Measurements from ENCODE around the gene DNM1. TPM values are rescaled to one million over a fixed set of nuclear protein-coding genes. Genes with fewer than 3 reads are reported as not detected.
A peak's percentile ranks its signal among the peaks of the same experiment; 100 is the strongest.

DNM1 gene
- total and polyA plus RNA-seq, 10 of the 15 experiments (the other 5 are each of a cell fraction or from before 2014, with no cell fraction given) = 0.06 to 0.67 (median 0.19) TPM; not detected in 3

DNA sequence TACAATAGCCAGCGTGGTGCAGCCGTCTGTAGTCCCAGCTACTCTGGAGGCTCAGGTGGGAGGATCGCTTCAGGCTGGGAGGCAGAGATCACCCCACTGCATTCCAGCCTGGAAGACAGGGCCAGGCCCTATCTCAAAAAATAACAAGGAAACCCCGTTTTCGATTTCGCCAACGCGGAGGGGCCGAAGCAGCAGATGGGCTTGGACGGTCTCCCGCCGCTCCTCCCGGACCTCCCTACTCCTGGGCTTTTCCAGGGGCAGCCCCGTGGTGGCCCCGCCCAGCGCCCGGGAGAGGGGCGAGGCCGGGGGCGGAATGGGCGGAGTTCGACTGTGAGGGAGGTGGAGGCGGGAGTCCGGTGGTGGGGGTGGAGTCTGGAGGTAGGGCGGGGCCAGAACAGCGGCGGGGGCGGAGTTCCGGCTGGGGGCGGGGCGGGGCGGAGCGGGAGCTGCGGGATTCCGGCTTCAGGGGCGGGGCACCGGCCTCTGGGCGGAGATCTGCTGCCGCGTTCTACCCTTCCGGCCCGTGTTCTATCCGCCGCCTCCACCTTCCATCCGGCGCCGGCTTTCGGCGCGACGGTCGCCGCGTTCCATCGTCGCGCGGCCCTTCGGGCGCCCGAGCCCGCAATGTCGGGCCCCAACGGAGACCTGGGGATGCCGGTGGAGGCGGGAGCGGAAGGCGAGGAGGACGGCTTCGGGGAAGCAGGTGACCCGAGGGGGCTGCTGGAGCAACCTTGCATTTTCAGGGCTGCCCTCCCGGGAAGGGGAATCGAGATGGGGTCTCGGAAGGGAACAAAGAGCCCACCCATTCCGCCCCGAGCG lies 43.2 kb upstream of the DNM1 start, which contains the start of gene BBLN (continued):
- TF ChIP-seq, protein P1, sequence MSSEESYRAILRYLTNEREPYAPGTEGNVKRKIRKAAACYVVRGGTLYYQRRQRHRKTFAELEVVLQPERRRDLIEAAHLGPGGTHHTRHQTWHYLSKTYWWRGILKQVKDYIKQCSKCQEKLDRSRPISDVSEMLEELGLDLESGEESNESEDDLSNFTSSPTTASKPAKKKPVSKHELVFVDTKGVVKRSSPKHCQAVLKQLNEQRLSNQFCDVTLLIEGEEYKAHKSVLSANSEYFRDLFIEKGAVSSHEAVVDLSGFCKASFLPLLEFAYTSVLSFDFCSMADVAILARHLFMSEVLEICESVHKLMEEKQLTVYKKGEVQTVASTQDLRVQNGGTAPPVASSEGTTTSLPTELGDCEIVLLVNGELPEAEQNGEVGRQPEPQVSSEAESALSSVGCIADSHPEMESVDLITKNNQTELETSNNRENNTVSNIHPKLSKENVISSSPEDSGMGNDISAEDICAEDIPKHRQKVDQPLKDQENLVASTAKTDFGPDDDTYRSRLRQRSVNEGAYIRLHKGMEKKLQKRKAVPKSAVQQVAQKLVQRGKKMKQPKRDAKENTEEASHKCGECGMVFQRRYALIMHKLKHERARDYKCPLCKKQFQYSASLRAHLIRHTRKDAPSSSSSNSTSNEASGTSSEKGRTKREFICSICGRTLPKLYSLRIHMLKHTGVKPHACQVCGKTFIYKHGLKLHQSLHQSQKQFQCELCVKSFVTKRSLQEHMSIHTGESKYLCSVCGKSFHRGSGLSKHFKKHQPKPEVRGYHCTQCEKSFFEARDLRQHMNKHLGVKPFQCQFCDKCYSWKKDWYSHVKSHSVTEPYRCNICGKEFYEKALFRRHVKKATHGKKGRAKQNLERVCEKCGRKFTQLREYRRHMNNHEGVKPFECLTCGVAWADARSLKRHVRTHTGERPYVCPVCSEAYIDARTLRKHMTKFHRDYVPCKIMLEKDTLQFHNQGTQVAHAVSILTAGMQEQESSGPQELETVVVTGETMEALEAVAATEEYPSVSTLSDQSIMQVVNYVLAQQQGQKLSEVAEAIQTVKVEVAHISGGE (CRISPR knock-in tag; IDR thresholded peaks at IDR 0.05) = peak; percentile 61
- TF ChIP-seq POLR2AphosphoS5 (IDR thresholded peaks at IDR 0.05; ENCODE audit: low read length) (peak; percentile 86), FOXM1 (IDR thresholded peaks at IDR 0.05; ENCODE audit: low read depth, low read length) (no peak), CEBPB (IDR thresholded peaks at IDR 0.05; ENCODE audit: borderline replicate concordance in 1 of 2, low read depth in 2 of 2, low read length in 2 of 2) (no peak), MEF2B (IDR thresholded peaks at IDR 0.05; ENCODE audit: partially characterized antibody, poor library complexity, severe bottlenecking) (no peak), WRNIP1 (IDR thresholded peaks at IDR 0.05; ENCODE audit: borderline replicate concordance, low read depth, low read length) (no peak), ZBED1 (IDR thresholded peaks at IDR 0.05; ENCODE audit: borderline replicate concordance) (no peak), CHD4 (IDR thresholded peaks at IDR 0.05) (no peak), MYC (IDR thresholded peaks at IDR 0.05; ENCODE audit: insufficient read depth, insufficient read length, insufficient replicate concordance, low read length, severe bottlenecking) (no peak), TCF12 (IDR thresholded peaks at IDR 0.05; ENCODE audit: low read depth, low read length) (no peak)
- TF ChIP-seq, protein P2, sequence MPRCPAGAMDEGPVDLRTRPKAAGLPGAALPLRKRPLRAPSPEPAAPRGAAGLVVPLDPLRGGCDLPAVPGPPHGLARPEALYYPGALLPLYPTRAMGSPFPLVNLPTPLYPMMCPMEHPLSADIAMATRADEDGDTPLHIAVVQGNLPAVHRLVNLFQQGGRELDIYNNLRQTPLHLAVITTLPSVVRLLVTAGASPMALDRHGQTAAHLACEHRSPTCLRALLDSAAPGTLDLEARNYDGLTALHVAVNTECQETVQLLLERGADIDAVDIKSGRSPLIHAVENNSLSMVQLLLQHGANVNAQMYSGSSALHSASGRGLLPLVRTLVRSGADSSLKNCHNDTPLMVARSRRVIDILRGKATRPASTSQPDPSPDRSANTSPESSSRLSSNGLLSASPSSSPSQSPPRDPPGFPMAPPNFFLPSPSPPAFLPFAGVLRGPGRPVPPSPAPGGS (IDR thresholded peaks at IDR 0.05; ENCODE audit: borderline replicate concordance, insufficient read depth, low read depth, low read length, poor library complexity, severe bottlenecking) = peak; percentile 43
- TF ChIP-seq, protein P3, sequence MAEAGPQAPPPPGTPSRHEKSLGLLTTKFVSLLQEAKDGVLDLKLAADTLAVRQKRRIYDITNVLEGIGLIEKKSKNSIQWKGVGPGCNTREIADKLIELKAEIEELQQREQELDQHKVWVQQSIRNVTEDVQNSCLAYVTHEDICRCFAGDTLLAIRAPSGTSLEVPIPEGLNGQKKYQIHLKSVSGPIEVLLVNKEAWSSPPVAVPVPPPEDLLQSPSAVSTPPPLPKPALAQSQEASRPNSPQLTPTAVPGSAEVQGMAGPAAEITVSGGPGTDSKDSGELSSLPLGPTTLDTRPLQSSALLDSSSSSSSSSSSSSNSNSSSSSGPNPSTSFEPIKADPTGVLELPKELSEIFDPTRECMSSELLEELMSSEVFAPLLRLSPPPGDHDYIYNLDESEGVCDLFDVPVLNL (IDR thresholded peaks at IDR 0.05; ENCODE audit: low read depth, low read length) = 0 out of 2 replicates have a peak, but pooled peaks have one; percentile 5
- TF ChIP-seq, protein P4, sequence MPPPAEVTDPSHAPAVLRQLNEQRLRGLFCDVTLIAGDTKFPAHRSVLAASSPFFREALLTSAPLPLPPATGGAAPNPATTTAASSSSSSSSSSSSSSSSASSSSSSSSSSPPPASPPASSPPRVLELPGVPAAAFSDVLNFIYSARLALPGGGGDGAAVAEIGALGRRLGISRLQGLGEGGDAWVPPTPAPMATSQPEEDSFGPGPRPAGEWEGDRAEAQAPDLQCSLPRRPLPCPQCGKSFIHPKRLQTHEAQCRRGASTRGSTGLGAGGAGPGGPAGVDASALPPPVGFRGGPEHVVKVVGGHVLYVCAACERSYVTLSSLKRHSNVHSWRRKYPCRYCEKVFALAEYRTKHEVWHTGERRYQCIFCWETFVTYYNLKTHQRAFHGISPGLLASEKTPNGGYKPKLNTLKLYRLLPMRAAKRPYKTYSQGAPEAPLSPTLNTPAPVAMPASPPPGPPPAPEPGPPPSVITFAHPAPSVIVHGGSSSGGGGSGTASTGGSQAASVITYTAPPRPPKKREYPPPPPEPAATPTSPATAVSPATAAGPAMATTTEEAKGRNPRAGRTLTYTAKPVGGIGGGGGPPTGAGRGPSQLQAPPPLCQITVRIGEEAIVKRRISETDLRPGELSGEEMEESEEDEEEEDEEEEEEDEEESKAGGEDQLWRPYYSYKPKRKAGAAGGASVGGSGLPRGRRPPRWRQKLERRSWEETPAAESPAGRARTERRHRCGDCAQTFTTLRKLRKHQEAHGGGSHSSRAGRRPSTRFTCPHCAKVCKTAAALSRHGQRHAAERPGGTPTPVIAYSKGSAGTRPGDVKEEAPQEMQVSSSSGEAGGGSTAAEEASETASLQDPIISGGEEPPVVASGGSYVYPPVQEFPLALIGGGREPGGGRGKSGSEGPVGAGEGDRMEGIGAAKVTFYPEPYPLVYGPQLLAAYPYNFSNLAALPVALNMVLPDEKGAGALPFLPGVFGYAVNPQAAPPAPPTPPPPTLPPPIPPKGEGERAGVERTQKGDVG (CRISPR knock-in tag; IDR thresholded peaks at IDR 0.05) = no peak
- TF ChIP-seq, protein P5, sequence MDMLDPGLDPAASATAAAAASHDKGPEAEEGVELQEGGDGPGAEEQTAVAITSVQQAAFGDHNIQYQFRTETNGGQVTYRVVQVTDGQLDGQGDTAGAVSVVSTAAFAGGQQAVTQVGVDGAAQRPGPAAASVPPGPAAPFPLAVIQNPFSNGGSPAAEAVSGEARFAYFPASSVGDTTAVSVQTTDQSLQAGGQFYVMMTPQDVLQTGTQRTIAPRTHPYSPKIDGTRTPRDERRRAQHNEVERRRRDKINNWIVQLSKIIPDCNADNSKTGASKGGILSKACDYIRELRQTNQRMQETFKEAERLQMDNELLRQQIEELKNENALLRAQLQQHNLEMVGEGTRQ (IDR thresholded peaks at IDR 0.05; ENCODE audit: borderline replicate concordance, low read depth, low read length) = no peak
- TF ChIP-seq, protein P6, sequence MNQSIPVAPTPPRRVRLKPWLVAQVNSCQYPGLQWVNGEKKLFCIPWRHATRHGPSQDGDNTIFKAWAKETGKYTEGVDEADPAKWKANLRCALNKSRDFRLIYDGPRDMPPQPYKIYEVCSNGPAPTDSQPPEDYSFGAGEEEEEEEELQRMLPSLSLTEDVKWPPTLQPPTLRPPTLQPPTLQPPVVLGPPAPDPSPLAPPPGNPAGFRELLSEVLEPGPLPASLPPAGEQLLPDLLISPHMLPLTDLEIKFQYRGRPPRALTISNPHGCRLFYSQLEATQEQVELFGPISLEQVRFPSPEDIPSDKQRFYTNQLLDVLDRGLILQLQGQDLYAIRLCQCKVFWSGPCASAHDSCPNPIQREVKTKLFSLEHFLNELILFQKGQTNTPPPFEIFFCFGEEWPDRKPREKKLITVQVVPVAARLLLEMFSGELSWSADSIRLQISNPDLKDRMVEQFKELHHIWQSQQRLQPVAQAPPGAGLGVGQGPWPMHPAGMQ (IDR thresholded peaks at IDR 0.05; ENCODE audit: borderline replicate concordance) = no peak
